K562 (cell line): ENCODE measurements around the gene KLRD1. TPM values are rescaled to one million over a fixed set of nuclear protein-coding genes. Genes with fewer than 3 reads are reported as not detected.
"Not testable (repeated sequence)": the region's sequence is repeated elsewhere in the genome, so short reads cannot be mapped to it uniquely, and the experiment has no call there.

ENCODE experiments used
- ATAC-seq: fragments of 200-7000 bp; cut with Tn5 transposase; 3 replicates; pipeline ENCODE4 v1.9.1; 2020; ENCODE audit warnings: moderate library complexity
- BruUV-seq: library from RNA; stranded (reverse); fragments of 400-500 nt; replicated peaks from 2 replicates; lab custom pipeline; 2021; lab: Mats Ljungman, UMichigan
- CTCF ChIA-PET: fragments of 300-600 bp; formaldehyde crosslinking; extraction: SDS; loops from one replicate; lab custom pipeline; 2021; ENCODE audit warnings: low intra/inter-chr PET ratio; lab: Yijun Ruan, JAX
- POLR2A ChIA-PET: fragments of 300-600, 350-650 bp; sonication (Branson Sonifier 250); formaldehyde crosslinking; extraction: SDS; loops from one replicate; lab custom pipeline; 2021; ENCODE audit warnings: antibody characterized with exemption, inconsistent platforms; lab: Yijun Ruan, JAX
- DNase-seq, 4 experiments: peaks; one replicate each; pipeline versions ENCODE4 v3.0.0 to v3.0.0-alpha.2; 2011 to 2018; ENCODE audit warnings: low spot score in 3 of 4, mixed read lengths in 3 of 4; ENCODE audit errors: extremely low read depth in 1 of 4
- FAIRE-seq: peaks from 2 replicates; lab custom pipeline; 2011; peaks lifted over from hg19 to GRCh38; lab: Jason Lieb, UNC
- H2AFZ ChIP-seq: 2 replicates; pipeline ENCODE4 v1.6.0; 2011; ENCODE audit warnings: low read depth, low read length, control low read depth, inconsistent platforms
- H3K27ac ChIP-seq: fragments of 200-600 bp; 3 replicates; pipeline ENCODE4 v1.8.0; 2011; ENCODE audit warnings: low read depth, mild to moderate bottlenecking, control low read depth, inconsistent platforms, low read length, moderate library complexity, mixed read lengths; ENCODE audit errors: extremely low read depth
- H3K27me3 ChIP-seq, 2 experiments: fragments of 300-600 bp in 1 of 2; 2 replicates in 1 of 2; 3 replicates in 1 of 2; pipeline versions ENCODE4 v1.6.0 to v1.8.0; 2011; ENCODE audit warnings: inconsistent platforms in 2 of 2, low read length in 2 of 2, mild to moderate bottlenecking in 1 of 2, mixed read lengths in 1 of 2, moderate library complexity in 1 of 2; ENCODE audit not compliant: control insufficient read depth in 2 of 2, insufficient read depth in 2 of 2
- H3K36me3 ChIP-seq: fragments of 300-600 bp; 3 replicates; pipeline ENCODE4 v1.8.0; 2011; ENCODE audit warnings: mild to moderate bottlenecking, low read length, inconsistent platforms; ENCODE audit not compliant: control insufficient read depth, insufficient read depth
- H3K4me1 ChIP-seq, 2 experiments: fragments of 200-600 bp in 1 of 2; replicated peaks in 1 of 2; 2 replicates in 1 of 2; 3 replicates in 1 of 2; pipeline versions ENCODE4 v1.5.1 to v1.8.0; 2011; ENCODE audit warnings: inconsistent platforms in 2 of 2, low read length in 2 of 2, mild to moderate bottlenecking in 1 of 2, mixed read lengths in 1 of 2, moderate library complexity in 1 of 2; ENCODE audit not compliant: control insufficient read depth in 2 of 2, insufficient read depth in 2 of 2
- H3K4me2 ChIP-seq: 2 replicates; pipeline ENCODE4 v1.6.1; 2011; ENCODE audit warnings: low read length, control low read depth, inconsistent platforms, mixed read lengths; ENCODE audit not compliant: insufficient read depth
- H3K4me3 ChIP-seq: fragments of 200-600 bp; sonication (generic), shearing (Covaris generic); 2 replicates; pipeline ENCODE4 v1.5.1; 2016; ENCODE audit warnings: control low read depth, inconsistent platforms
- H3K79me2 ChIP-seq: fragments of 200-600 bp; 3 replicates; pipeline ENCODE4 v1.8.0; 2011; ENCODE audit warnings: low read length, inconsistent platforms; ENCODE audit not compliant: control insufficient read depth, insufficient read depth
- H3K9ac ChIP-seq, 2 experiments: 2 replicates each; pipeline versions ENCODE4 v1.6.0 to v1.6.1; 2011; ENCODE audit warnings: low read depth in 2 of 2, low read length in 2 of 2, control low read depth in 1 of 2, inconsistent platforms in 1 of 2, mild to moderate bottlenecking in 1 of 2, mixed read lengths in 1 of 2; ENCODE audit not compliant: insufficient read depth in 1 of 2
- H3K9me1 ChIP-seq: one replicate; pipeline ENCODE4 v1.6.0; 2011; ENCODE audit warnings: inconsistent platforms, mild to moderate bottlenecking, low read length, moderate library complexity; ENCODE audit not compliant: control insufficient read depth, insufficient read depth
- H3K9me3 ChIP-seq: replicated peaks from 2 replicates; pipeline ENCODE4 v1.5.1; 2011; ENCODE audit warnings: low read depth, low read length, inconsistent platforms; ENCODE audit not compliant: control insufficient read depth, insufficient read depth
- H4K20me1 ChIP-seq: replicated peaks from 2 replicates; pipeline ENCODE4 v1.6.1; 2011; ENCODE audit warnings: low read length, inconsistent platforms, mixed read lengths; ENCODE audit not compliant: control insufficient read depth, insufficient read depth
- CCAR2 ChIP-seq: fragments of 200-400 bp; formaldehyde crosslinking; IDR thresholded peaks from 2 replicates; pipeline ENCODE4 v1.6.1; 2017; ENCODE audit warnings: mild to moderate bottlenecking, low read depth, low read length
- WGBS: fragments of 100-300 bp; shearing (Covaris generic); methylation state at CpG from one replicate; pipeline ENCODE4 v1.1.6; 2016; ENCODE audit warnings: low coverage, mixed read lengths; ENCODE audit not compliant: insufficient coverage; ENCODE audit errors: missing lambda C conversion rate; 5-methylcytosine and 5-hydroxymethylcytosine counted together
- in situ Hi-C: fragments of 300-500 bp; cut with MboI; formaldehyde crosslinking; loops from 4 replicates; pipeline ENCODE4 v1.15.0; 2018; ENCODE audit warnings: inconsistent platforms, mixed read lengths
- intact Hi-C: fragments of 100-400 bp; cut with micrococcal nuclease; formaldehyde crosslinking; loops from 2 replicates; pipeline ENCODE4 v1.14.2; 2022
- polyA plus RNA-seq, 8 experiments: library from polyadenylated mRNA; depleted of rRNA in 4 of 8; stranded (reverse) in 5 of 8; unstranded in 3 of 8; fragments of >200 nt; fragmentation: Nextera tagmentation in 2 of 8; fragmentation: Illumina TruSeq in 1 of 8; extraction: Ambion mirVana in 2 of 8; extraction: Trizol in 1 of 8; gene quantifications; 2 replicates each; pipeline versions ENCODE4 v1.2.1 to v1.2.3, GENCODE V29; 2011 to 2014; ENCODE audit warnings: inconsistent platforms in 1 of 8, missing spikeins in 1 of 8
- total RNA-seq, 7 experiments: library from RNA; depleted of rRNA in 6 of 7; stranded (reverse); fragments of >200 nt in 6 of 7; fragmentation: Illumina TruSeq in 2 of 7; extraction: Trizol in 2 of 7; gene quantifications; 2 replicates each; pipeline versions ENCODE4 v1.2.1 to v1.2.3, GENCODE V29; 2011 to 2021; ENCODE audit warnings: low replicate concordance in 1 of 7

The KLRD1 gene
- total and polyA plus RNA-seq, 9 of the 15 experiments (the other 6 are each of a cell fraction or from before 2014, with no cell fraction given): not detected

DNA sequence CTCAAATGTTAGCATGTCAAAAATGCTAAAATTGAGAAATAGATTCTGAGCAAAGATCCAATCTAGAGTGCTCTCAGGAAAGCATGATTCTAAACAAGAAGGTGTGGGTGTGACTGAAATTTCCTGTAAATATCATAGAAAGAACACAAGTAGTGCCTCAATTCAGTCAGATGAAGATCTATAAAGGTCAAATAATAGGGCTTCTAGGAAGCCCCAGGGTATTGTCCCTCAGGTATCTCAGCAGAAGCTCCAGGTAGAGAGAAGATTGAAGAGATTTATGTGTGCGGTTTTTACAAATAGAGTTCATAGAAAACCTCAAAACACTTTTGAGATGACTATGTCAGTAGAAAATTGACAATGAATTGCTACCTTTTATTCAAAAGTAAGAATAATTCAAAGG, 13.0 kb downstream of the KLRD1 start:
- in situ Hi-C loops: loop anchor here (10.0 kb wide), 2 partner anchors 86 to 224 kb away; no protein-coding TSS in a partner anchor
- Histone ChIP-seq H3K36me3 (no peaks in the 10 kb centered on the region), H3K79me2 (no peaks in the 10 kb centered on the region), H3K9ac (no peak overlapping the region), H3K9me3 (no peaks in the 10 kb centered on the region), H2AFZ (no peak overlapping the region), H4K20me1 (no peaks in the 10 kb centered on the region), H3K9me1 (no peaks in the 10 kb centered on the region), H3K27ac (no peak overlapping the region), H3K4me3 (no peak overlapping the region), H3K4me1 (no peaks in the 10 kb centered on the region), H3K4me2 (no peak overlapping the region), H3K27me3 (no peaks in the 10 kb centered on the region)
- ATAC-seq: no peak
- no peak for FAIRE-seq
- intact Hi-C loops: no loop called here
- whole genome bisulfite sequencing: 13% methylated on average over 1 of the region's 1 CpG
- POLR2A ChIA-PET: no interaction called here
- DNase-seq: no peak
- BruUV-seq: no TSS peak
- CTCF ChIA-PET: no interaction called here
- TF ChIP-seq CCAR2: no peak

DNA sequence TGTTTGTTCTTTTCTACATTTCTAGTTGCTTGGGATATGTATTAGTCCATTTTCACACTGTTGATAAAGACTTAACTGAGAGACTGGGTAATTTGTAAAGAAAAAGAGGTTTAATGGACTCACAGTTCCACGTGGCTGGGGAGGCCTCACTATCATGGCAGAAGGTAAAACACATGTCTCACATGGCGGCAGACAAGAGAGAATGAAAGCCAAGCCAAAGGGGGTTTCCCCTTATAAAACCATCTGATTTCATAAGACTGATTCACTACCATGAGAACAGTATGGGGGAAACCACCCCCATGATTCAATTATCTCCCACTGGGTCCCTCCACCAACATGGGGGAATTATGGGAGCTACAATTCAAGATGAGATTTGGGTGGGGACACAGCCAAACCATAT, 21.0 kb downstream of the KLRD1 start:
- H3K27me3 ChIP-seq, H3K4me3 ChIP-seq, H3K27ac ChIP-seq, H3K9me1 ChIP-seq, H2AFZ ChIP-seq, H3K36me3 ChIP-seq, H3K4me1 ChIP-seq, CTCF ChIA-PET, H3K79me2 ChIP-seq, H4K20me1 ChIP-seq, ATAC-seq, H3K9ac ChIP-seq, DNase-seq, POLR2A ChIA-PET, FAIRE-seq, BruUV-seq, intact Hi-C loops, H3K4me2 ChIP-seq, H3K9me3 ChIP-seq: not testable (repeated sequence)
- 12% methylated on average over 2 of the region's 2 CpGs for WGBS
- in situ Hi-C loops: loop anchor here (10.0 kb wide), 2 partner anchors 94 to 216 kb away; no protein-coding TSS in a partner anchor
